ENCODE results near the gene ARMC6. TPM values are rescaled to one million over a fixed set of nuclear protein-coding genes. Genes with fewer than 3 reads are reported as not detected.

ARMC6 gene
- total RNA-seq, 4 donors from 2014 or later, result 18.2 to 26.3 (median 24.5) TPM

- TF ChIP-seq POLR2A (IDR thresholded peaks at IDR 0.05) (no peak), CTCF (IDR thresholded peaks at IDR 0.05) (no peak)
- DNase-seq, result no peak
- Histone ChIP-seq H3K36me3 (no peaks in the 10 kb centered on the region), H3K4me1 (no peaks in the 10 kb centered on the region), H3K27me3 (no peaks in the 10 kb centered on the region), H3K4me3 (no peak overlapping the region), H3K27ac (no peak overlapping the region), H3K9me3 (no peaks in the 10 kb centered on the region)
These were observed 43.1 kb downstream of the ARMC6 start for GRCh38 chr19:19076476-19076875.

- Histone ChIP-seq H3K27me3 (no peaks in the 10 kb centered on the region), H3K27ac (no peak overlapping the region), H3K4me3 (no peak overlapping the region), H3K9me3 (no peaks in the 10 kb centered on the region), H3K36me3 (no peaks in the 10 kb centered on the region), H3K4me1 (no peaks in the 10 kb centered on the region)
- no peak for DNase-seq
- no peak for TF ChIP-seq CTCF (IDR thresholded peaks at IDR 0.05)
These were observed 43.7 kb downstream of the ARMC6 start for GRCh38 chr19:19077103-19077502.

GRCh38 chr19:19078801-19079200, 45.4 kb downstream of the ARMC6 start:
- no peaks in the 10 kb centered on the region for H3K36me3 ChIP-seq
- TF ChIP-seq CTCF (IDR thresholded peaks at IDR 0.05), result no peak
- DNase-seq, result no peak
- no peaks in the 10 kb centered on the region for H3K4me1 ChIP-seq
- H3K4me3 ChIP-seq, result no peak overlapping the region
- H3K9me3 ChIP-seq, result no peaks in the 10 kb centered on the region
- no peaks in the 10 kb centered on the region for H3K27me3 ChIP-seq
- H3K27ac ChIP-seq, result no peak overlapping the region

- H3K27ac ChIP-seq, result no peak overlapping the region
These were observed 46.2 kb downstream of the ARMC6 start for GRCh38 chr19:19079571-19079970.

GRCh38 chr19:19081642-19082151, 48.3 kb downstream of the ARMC6 start:
- no peaks in the 10 kb centered on the region for H3K27me3 ChIP-seq
- H3K27ac ChIP-seq, result no peak overlapping the region
- no peak for TF ChIP-seq CTCF (IDR thresholded peaks at IDR 0.05)
- TF ChIP-seq POLR2A (IDR thresholded peaks at IDR 0.05), result no peak
- H3K4me1 ChIP-seq, result no peaks in the 10 kb centered on the region
- no peaks in the 10 kb centered on the region for H3K36me3 ChIP-seq
- no peaks in the 10 kb centered on the region for H3K9me3 ChIP-seq
- H3K4me3 ChIP-seq, result no peak overlapping the region
- no peak for DNase-seq

More at GRCh38 chr19:19079571-19079970, 46.2 kb downstream of the ARMC6 start:
- no peak overlapping the region for H3K4me3 ChIP-seq
- DNase-seq, result no peak
- no peaks in the 10 kb centered on the region for H3K27me3 ChIP-seq
- no peaks in the 10 kb centered on the region for H3K36me3 ChIP-seq
- H3K9me3 ChIP-seq, result no peaks in the 10 kb centered on the region
- TF ChIP-seq CTCF (IDR thresholded peaks at IDR 0.05), result no peak
- TF ChIP-seq POLR2A (IDR thresholded peaks at IDR 0.05), result no peak
- H3K4me1 ChIP-seq, result no peaks in the 10 kb centered on the region
